ENCODE data around the gene PTER.

The PTER gene, protein sequence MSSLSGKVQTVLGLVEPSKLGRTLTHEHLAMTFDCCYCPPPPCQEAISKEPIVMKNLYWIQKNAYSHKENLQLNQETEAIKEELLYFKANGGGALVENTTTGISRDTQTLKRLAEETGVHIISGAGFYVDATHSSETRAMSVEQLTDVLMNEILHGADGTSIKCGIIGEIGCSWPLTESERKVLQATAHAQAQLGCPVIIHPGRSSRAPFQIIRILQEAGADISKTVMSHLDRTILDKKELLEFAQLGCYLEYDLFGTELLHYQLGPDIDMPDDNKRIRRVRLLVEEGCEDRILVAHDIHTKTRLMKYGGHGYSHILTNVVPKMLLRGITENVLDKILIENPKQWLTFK

DNA sequence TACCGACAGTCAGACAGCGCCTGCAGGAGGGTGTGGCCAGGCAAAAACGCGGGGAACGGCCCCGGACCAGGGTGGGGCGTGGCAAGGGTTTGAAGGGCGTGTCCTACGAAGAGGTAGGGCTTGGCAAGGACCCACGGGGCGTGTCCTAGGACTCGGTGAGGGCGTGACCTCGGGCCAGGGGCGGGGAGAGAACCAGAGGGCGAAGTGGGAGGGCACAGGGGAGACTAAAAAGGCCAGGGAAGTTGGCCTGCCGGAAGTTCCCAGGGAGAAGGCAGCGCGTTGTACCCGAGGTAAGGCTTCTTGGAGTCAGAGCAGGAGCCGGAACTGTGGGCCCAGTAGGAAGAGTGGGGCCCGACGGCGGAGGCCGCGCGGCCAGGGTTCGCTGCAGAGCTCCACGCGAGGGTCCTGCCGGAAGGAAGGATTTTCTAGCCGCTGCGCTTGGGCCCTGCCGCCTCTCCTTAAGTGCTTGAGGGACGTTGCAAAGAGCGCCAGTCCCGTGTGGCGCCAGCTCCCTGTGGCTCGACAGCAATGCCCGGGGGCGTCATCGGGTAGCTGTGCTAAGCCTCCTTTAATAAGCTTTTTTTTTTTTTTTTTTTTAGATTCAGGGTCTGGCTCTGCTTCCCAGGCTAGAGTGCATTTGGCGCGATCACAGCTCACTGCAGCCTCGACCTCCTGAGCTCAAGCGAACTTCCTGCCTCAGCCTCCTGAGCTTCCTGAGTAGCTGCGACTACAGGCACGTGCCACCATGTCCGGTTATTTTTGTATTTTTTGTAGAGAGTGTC is at the start of gene PTER:
Gene PTER (plus strand): TSS at position 253 of the 782 bp plus-strand sequence. CDS start 47,375 bp downstream, outside the sequence.
- peak; percentile 91 to 96 for DNase-seq (ENCODE audit: low read depth in 2 of 2)

DNA sequence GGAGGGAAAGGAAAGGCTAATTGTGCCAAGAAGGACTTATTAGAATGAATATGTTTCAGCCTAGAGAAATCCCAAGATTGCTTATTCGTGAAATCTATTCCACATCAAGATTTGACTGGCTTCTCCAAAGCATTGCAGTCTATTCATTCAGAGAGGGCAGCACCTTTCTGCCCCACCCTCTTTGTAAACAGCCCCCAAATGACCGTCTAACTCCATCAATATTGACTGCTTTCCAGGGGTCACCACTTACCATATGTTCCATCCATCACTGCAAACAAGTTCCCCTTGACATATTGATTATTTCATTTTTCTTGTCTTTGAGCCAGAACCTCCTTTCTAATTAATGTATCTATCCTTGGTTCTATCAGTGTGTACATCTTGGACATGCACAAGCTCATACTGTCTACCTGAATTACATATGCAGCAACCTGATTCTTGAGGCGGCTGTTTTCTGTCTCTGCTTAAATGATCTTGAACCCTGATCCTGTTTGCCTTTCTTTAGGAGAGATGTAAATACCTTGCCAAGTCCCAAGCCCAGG is 44.2 kb upstream of the PTER start:
- DNase-seq (ENCODE audit: low read depth in 2 of 2) = no peak

DNA sequence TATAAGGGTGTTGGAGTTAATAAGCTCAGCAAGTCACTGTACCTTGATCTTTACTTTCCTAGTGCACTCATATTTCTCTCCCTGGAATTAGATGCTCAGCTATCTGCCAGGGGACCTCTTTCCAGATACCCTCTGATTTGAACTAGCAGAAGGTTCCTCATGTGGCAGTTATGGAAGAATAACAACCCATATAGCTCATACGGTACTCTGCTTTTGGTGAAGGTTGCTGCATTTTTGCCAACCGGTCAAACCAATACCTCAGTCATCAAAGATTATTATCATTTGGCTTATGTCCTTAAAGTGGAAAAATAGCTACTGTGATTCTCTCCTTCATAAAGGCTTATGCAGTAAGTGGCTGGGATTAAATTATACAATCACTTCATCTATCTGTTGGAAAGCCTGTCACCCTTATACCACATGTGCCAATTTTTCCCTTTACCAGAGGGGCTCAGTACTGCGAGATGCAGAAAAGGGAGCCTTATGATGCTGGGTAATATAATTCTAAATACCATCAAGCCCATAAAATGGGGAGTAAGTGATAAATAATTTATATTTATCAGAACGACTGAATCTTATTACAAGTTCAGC is 43.4 kb upstream of the PTER start:
- DNase-seq (ENCODE audit: low read depth in 2 of 2) = no peak

DNA sequence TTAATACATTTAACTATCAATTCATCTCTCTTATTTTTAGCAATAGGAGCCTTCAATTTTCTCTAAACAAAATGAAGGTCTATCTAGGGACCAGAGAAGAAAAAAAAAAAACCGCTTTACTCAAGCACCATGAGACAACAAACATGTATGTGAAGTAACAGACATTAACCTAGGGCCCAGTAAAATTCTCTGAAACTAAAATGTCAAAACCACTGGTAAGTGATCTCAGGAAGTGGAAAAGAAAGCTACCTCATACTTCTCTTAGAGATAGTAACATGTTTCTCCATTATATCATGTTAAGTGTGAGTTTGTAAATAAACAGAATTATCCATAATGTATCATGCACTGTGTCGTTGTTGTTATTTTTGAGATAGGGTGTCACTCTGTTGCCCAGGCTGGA is 35.4 kb upstream of the PTER start:
- DNase-seq (ENCODE audit: low read depth in 2 of 2) = no peak

DNA sequence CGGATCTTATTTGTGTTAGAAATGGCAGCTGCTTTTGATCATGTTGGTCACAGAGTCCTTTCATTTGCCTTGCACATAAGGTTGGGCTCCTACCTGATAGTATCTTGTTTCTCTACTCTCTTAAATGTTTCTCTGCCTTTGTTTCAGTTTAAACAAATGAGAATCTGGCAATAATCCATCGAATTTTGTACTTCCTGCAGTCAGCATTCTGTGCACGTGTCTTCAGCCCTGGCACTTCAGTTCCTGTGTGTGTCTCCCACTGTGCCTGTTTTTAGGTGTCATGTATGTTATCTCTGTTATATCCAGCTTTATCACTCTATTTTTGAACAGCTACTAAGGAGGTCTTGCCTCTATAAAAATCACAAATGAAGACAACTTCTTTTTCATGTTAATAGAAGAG is 28.4 kb upstream of the PTER start:
- no peak for DNase-seq (ENCODE audit: low read depth in 2 of 2)

DNA sequence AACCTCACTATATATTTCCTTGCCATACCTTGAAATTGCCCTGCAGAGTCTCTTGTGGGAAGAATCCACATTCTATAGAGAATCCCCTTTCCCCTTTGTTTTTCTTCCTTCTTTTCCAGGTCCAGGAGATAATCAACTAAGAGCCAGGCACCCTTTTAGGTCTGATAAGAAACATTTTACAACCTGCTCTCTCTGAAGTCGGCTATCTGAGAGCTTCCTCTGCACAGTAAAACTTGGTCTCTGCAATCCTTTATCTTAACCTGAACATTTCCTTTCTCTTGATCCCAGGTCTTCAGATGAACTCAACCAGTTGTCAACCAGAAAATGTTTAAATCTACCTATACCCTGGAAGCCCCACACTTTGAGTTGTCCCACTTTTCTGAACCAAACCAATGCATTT is 19.5 kb upstream of the PTER start:
- DNase-seq (ENCODE audit: low read depth in 2 of 2) = no peak

DNA sequence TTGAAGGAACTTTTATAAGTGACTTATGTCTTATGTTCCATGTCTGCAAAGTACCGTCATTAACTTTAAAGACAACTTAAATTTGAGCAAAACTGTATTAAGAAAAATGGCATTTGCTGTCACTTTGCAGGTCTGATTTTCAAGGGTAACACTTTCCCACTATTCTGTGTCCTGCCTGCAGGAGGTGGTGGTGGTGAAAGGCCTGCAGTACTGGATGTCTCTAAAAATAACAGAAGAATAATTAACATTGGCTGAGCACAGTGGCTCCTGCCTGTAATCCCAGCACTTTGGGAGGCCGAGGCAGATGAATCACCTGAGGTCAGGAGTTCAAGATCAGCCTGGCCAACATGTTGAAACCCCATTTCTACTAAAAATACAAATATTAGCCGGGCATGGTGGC is 13.2 kb upstream of the PTER start:
- no peak for DNase-seq (ENCODE audit: low read depth in 2 of 2)

DNA sequence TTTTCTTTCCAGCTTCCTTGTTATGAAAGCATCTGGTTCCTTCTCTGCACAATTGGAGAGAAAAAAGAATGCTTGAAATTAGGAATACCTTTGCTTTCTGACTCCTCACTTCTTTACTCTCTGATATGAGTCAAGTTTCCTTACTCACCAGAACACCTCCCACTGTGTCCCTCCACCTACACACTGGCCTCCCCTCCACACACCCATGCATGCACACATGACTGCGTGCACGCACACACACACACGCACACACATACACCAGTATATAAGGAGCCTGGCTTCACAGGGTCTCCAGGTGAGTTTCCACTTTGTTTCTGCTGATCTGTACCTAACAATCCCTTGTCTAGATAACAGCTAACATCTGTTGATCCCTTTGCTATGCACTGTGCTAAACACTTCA is 11.4 kb upstream of the PTER start:
- DNase-seq (ENCODE audit: low read depth in 2 of 2) = peak in 1 of 2 donors; percentile 3

DNA sequence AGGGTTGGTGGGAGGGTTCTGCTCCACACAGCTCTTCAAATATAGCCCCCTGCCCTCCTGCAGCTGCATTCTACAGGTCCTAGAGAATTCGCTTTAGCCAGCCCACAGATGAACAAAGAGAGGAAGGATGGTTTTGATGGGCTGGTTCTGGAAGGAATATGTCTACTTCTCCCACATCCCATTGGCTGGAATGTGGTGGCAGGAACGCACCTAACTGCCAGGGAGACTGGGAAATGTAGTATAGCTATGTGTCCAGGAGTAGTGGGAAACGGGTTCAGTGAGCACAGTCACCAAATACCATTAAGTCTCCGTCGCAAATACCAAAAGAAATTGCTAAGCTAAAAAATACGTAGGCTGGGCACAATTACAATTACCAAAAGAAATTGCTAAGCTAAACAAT is 7.3 kb upstream of the PTER start:
- no peak for DNase-seq (ENCODE audit: low read depth in 2 of 2)

DNA sequence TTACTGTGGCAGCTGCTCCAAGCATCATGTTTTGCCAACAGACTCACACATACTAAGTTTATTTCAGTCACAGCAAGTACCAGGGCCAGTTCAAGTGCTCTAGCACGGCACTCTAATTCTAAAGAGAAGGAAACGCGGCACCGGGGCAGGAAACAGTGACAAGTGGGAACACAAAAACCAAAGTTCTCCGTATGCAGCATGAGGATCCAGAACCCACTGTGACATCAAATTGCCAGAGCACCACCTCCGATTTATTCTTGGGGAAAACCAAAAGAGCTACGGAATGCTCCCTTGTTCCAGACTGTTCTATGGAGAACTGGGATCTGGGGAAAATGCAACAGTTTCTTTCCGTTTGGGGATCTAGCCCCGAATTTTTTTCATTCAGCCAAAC is 448 bp upstream of the PTER start:
- no peak for DNase-seq (ENCODE audit: low read depth in 2 of 2)

DNA sequence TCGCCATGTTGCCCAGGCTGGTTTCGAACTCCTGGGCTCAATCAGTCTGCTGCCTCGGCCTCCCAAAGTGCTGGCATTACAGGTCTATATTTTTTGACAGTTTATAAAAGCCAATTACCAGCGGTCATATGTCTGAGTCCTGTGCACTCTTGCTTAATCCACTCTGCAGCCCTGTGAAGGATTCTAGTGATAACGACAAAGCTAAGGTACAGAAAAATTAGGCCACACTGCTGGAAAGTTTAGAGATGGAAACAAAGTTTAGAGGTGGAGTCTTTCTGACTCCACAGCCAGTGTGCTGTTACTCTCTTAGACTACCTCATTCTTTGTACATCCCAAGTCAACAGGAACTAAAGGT is 707 bp downstream of the PTER start:
- DNase-seq (ENCODE audit: low read depth in 2 of 2) = no peak

DNA sequence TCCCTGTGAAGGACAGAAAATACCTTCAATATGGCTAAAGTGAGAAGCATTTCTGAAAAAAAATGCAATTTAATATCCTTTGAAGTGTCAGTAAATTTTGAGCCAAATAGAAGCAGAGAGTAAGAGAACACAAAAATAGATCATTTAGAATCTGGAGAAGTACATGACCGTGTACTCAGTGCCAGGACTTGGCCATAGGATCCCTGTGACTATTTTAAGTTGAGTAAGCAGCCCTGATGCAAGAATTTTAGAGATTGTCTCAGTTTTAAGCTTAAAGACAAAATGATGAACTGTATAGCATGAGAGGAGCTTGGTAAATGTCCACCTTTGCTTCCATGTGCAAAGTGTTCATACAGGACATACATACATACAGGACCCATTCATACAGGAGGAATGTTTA is 2.5 kb downstream of the PTER start:
- no peak for DNase-seq (ENCODE audit: low read depth in 2 of 2)

DNA sequence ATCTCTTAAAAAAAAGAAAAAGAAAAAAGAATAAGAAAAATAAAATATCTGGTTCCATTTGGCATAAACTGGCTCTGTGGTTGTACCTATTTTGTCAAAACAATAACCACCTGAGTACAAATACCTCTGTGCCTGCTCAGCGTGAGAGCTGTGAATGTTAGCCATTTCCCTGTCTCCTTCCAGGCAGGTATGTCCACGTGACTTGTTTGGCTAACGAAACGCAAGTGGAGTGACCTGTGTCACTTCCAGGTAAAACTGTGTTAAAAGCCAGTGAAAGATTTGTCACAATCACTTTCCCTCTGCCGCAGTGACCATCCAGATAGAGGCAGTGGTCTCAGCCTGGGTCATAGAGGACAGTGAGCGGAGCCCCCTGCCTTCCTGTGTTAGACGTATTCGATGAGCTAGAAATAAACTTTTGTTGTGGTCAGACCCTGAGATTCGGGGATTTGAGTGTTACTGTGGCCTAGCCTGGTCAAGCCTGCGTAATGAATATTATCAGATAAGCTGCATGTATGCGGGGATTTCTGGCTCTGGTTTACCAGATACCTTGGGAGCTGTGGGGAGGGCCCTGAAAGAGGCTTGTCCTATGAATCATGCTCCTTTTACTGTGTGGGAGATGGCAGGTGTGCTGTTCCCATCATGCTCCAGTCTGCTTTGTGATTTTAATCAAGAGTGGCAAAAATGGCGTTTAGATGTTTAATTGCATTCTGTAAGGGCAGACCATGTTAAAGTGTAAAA is 3.8 kb downstream of the PTER start:
- no peak for DNase-seq (ENCODE audit: low read depth in 2 of 2)

DNA sequence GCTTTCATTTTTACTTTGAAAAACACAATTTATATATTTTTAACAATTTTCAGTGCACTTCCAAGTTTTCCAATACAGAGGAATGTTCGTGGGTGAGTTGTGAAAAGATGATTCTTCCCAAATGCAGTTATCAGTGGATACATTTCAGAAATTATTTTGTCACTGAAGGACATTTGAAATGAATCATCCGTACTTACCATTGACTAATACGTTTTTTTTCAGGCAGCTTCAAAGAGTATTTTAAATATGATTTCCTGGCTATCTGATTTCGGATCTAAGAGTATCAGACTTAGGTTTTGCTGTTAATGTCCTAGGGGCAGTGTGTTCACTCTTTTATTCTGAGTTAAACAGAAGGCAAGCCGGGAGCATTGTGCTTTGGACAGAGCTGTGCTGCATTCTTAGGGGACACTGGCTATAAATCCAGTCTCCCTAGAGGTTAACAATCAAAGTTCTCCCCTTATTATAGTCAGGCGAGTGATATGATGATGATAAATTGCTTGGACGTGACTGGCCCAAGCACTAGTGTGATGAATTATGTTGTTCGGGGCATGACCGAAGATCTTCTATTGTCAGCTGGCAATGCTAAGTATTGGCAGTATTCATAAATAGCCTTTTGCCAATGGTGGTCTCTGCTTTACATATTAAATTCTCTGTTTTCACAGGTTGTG is 4.5 kb downstream of the PTER start:
- no peak for DNase-seq (ENCODE audit: low read depth in 2 of 2)

DNA sequence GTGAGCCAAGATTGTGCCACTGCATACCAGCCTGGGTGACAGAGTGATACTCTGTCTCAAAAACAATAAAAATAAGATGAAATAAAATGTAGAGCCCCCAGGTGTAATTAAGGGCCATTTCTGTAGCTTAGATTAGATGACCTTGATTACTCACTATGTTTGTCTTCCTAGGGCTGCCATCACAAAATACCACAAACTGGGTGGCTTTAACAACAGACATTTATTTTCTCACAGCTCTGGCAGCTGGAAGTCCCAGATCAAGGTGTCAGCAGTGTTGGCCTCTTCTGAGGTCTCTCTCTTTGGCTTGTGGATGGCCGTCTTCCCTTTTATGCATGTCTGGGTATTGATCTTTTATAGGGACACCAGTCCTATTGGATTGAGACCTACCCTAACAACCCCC is 6.1 kb downstream of the PTER start:
- DNase-seq (ENCODE audit: low read depth in 2 of 2) = no peak

DNA sequence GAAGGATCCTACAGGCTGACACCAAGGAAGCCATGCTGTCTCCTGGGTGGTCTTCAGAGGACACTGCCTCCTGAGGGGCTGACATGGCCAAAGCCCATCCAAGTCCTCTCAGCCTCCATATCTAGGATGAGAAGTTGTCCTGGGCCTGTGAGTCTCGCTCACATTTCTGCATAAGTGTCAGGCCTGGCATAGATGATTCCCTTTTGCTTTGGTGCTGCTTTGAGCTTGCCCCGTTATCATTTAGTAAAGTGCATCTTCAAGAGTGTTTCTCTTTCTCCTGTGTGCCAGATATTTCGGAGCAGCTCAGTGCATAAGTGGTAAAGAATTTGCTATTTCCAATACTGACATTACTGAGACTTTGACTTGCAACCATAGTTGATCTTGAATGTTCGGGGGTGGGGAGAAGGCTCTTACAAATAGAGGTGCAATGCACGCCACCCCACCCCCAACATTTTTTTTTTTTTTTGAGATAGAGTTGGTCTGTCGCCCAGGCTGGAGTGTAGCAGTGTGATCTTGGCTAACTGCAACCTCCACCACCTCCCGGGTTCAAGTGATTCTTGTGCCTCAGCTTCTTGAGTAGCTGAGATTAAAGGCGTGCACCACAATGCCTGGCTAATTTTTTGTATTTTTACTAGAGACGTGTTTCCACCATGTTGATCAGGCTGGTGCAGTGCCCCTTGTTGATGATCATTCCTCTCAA is 9.1 kb downstream of the PTER start:
- DNase-seq (ENCODE audit: low read depth in 2 of 2) = no peak

DNA sequence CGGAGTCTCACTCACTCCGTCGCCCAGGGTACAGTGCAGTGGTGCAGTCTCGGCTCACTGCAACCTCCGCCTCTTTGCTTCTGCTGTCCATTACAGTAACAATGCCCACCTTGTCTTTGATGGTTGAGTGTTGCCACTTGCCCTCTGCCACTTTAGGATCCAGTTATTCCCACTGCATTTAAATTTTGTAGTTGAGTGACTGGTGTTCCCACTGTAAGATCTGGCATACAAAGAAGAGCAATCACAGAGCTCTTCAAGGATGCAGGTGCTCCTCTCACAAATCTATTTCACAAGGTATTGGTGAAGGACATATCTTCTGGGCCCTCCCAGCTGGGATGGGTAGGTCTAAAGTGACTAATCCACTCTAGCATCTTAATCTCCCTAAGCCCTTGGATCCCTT is 12.6 kb downstream of the PTER start:
- no peak for DNase-seq (ENCODE audit: low read depth in 2 of 2)

DNA sequence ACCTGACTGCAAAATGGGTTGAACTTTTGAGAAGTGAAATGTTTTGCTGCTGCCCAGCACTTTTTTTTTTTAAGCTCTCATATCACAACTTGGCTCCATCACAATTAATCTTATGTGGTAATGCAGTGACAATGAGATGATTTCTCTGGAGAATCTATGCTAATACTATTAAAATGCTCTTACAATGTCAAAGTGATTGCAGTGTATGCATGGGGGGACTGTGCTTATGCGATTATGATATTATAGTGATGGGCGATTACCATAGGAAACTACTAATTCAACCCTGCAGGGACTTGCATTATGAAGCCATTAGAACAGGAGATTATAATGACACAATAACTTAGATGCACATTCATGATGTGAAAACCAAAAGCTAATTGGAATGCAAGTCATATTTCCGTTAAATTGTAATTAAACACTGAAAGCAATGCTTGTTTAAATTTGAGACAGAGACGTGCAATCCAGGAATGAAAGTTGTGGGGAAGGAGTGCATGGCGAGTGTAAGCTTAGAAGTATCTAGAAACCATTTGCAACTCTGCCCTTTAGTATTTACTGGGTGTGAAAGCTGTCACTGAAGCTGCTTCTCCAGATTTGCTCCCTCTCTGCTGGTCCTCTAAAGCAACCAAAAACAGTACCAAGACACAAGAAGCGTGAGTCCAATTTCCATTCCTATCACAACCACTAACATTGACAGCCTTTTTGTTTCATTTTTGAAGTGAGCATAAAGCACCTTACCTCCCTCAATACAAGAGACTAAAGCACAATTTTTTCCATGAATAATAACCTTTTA is 21.6 kb downstream of the PTER start:
- no peak for DNase-seq (ENCODE audit: low read depth in 2 of 2)

DNA sequence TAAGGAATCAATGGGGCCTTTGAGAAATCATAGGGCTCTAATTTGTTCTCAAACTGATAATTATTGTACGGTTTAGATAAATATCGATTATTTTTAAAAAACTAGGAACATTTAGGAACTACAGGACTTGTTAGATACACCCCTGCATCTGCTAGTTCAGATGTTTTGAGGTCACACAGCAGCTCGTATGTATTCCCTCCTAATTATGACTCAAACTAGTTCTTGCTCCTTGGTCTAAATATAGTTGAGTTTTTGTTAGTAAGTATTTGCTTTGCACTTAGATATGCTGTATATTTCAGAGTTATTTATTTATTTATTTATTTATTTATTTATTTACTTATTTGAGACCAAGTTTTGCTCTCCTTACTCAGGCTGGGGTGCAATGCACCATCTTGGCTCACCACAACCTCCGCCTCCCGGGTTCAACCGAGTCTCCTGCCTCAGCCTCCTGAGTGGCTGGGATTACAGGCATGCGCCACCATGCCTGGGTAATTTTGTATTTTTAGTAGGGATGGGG is 22.7 kb downstream of the PTER start:
- no peak for DNase-seq (ENCODE audit: low read depth in 2 of 2)

DNA sequence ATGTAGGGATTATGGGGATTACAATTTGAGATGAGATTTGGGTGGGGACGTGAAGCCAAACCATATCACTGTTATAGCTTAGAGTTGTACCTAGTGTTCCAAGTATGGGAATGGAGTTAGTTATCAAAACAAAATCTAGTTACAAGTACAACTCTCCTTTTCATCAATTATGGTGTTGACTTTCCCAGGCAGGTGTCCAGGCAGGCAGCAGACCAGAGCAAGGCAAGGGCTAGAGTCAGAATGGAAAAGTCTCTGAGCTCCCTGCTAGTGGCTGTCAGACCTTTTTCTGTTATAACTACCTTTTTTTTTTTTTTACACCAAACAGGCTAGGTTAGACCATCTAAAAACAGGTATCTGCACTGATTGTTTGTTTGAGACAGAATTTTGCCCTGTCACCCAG is 29.2 kb downstream of the PTER start:
- DNase-seq (ENCODE audit: low read depth in 2 of 2) = no peak

Measured in stimulated activated CD8-positive, alpha-beta memory T cell treated with anti-CD3 and anti-CD28 coated beads, Interleukin-7, amount 100 ng/mL, for 4 hours (primary cell).